Bone marrow (tissue), 2 donors: ENCODE measurements around the gene KAZN.

Experiments
- DNase-seq, 2 donors: peaks; one replicate each; lab custom pipeline; 2025; lab: John Stamatoyannopoulos, UW

KAZN gene

DNA sequence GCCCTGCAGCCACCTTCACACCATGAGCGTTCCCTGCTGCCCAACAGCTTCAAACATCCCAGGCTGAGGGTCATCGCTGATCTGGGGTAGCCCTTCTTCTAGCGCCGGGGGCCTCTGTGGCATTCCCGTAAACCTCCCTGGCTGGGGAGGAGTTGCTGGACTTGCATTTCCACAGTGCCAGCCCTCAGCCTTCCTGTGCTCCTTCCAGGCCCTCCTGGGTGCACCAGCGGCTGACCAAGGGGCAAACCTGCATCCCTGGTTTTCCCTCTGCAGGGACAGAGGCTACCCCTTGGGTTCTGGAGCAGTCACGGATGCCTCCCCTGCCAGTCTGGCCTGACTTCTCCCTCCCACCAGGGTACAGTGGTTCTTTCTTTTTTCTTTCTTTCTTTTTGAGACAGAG lies 336.4 kb downstream of the KAZN start:
- no peak for DNase-seq

DNA sequence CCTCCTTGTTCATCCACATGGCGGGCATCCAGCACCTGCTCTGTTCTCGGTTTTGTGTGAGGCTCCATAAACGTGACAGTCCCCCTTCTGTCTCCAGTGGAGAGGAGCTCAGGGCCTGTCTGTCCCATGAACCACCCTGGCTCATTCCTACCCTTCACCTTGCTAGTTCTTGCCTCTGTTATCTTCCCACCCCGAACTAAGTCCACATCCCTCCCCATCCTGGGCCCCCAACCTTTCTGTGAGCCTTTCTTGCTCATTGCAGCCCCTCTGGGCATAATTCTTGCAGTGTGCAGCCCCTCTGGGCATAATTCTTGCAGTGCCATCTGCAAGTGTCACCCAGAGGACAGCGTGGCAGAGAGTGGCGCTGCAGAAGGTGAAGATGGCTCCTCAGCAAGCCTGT lies 338.3 kb downstream of the KAZN start:
- DNase-seq, result no peak

DNA sequence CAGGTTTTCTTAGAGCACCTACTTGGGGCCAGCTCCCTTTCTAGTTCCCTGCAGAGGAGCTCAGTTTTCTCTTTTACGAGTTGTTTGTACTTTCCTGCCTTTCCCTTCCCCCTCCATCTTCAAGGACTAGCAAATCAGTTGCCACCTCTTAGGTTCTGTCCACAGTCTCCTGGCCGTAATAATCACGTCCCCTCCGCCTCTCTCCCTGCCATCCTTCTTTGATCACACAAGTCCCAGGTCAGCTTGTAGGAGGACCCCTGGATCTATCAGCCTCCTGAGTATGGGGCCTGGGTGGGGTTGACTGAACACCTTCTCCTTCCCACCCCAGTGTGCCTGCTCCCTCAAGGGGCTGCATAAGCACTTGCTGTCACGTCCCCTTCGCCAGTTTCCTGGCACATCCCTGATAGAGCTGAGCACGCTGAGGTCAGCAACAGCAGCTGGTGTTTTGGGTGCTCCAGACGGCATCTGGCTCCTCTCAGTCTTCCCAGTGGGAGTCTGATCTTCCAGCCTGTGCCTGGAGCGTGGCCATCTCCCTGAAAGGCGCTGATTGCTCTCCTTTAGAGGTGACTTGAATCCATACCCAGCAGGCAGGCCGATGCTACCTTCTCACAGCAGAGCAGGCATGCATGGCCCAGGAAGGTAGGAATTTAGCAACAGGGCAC lies 338.9 kb downstream of the KAZN start:
- no peak for DNase-seq

DNA sequence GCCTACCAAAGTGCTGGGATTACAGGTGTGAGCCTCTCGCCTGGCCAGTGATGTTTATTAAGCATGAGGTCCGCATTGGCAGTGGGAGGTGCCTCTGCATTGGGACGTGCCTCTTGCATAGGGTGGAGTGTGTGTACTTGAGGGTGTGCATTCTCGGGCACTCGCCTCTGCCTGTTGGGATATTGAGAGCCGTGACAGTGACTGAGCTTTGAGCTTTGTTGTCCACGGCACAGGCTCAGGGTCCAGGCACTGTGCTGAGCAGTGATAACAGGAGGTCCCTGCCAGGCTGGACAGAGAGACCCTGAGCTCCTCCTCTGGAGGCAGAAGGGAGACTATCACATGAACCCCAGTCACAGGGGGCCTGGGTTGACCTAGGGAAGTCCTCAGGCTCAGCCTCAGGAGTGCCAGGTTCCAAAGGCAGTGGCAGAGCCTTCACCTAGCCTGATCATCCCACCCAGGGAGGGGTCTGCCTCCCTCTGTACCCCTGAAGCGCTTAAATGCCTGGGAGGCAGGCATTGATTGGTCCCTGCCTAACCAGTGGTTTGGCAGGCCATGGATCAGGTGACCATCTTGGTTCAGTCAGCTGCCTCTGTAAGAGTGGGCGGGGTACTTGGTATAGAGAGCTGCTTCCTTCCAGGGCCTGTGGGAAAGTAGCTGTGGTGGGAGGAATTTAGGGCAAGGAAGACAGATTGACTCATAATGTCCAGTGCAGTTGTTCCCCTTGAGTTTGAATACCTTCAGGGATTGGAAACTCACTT lies 341.2 kb downstream of the KAZN start:
- DNase-seq, result no peak

DNA sequence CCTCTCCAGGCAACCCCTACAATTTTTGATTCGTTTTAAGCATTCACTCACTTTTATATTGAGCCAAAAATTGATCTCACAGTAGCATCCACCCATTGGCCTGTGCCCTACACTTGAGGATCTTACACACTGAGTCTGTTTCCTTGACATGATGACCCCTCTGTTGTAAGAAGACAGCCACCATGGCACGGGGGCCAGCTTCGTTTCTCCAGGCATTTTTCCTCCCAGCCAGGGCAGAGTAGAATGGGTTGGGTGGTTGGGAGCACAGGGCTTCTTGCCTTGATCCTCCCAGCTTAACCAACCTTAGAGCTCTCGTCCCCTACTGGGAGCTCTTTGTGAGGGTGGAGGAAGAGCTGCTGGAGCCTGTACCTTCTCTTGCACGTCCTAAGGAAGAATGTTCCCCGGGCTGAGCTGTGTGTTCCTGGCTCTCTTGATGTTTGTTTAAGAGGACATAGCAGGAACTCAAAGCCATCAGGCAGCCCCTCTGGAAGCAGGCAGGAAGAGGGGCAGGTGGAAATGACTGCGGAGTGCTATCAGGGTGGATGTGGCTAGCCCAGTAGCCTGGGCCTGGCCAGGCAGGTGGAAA lies 341.9 kb downstream of the KAZN start:
- DNase-seq, result no peak

DNA sequence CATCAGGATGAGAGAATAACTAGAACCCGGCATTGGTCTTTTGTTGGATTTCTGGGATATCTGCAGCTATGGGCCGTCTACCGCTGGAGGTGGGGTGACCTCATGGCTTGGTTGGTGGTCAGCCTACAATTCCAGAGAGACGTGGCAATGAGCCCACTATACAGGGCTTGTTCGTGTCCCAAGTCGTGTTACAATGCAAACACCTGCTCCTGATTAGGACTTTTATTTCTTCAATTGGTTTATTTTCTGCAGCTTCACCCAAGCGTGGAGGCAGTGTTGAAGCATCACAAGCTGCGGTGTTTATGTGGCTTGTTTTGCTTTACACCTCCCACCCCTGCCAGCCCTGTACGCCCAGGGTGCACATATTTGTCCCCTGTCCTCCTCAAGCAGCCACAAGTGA lies 343.4 kb downstream of the KAZN start:
- no peak for DNase-seq

DNA sequence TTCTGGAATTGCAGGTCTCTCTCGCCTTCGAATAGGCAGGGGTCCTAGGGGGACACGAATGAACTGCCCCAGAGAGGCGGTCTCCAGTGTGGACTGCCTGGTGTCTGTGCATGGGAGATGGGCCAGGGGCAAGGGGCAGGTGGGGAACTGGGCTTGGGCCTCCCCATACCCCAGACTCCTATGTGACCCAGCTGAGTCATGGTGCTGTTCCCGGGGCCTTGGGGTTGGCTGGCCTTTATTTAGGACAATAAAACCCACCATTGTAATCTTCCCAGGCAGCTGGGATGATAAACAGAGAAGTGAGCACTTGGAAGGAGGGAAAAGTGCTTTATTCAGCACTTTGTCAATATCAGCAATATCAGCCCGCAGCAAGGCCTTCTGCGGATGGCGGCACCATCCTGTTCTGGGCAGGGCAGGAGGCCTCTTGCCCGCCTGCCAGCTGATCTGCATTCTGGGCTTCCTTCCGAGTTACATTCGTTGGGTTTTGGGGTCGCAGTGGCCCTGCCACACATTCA lies 346.0 kb downstream of the KAZN start:
- no peak for DNase-seq

DNA sequence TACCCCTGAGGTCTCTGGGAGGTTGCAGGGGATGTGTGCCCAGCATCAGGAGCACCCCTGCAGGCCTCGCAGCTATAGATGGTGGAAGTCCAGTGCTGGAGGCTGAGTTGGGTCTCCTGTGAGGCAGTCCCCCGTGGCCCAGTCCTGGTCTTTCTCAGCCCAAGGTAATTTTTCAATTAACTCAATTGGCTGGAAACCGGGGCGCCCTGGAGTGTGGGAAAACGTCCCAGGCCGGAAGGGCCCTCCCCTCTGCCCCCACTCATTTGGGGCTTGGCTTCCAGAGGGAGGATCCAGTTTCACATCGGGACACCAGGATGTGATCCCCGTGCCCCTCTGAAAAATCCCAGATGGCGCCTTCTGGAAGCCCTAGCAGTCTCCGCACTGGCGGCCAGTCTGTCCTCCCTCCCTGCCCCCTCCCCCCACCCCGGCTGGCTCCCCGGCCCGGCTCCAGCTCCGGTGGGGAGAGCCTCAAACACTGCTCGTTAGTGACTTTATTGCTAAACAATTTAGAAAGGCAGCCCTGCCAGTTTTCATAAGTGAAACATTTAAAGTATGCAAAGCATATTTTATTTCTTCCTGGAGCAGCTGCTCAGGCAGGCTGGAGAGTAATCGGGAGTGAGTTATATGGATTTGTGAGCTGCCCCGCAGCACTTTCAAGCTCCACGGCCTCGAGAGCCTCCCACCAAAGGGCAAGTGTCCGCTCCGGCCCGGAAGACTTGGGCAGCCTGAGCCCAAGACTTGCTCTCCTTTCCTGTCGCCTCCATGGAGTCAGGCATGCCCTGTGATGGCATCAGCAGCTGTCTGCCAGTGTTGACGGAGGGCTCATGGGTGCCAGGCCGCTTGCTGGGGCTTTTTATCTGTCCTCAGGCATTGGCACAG lies 346.9 kb downstream of the KAZN start:
- DNase-seq, result no peak

DNA sequence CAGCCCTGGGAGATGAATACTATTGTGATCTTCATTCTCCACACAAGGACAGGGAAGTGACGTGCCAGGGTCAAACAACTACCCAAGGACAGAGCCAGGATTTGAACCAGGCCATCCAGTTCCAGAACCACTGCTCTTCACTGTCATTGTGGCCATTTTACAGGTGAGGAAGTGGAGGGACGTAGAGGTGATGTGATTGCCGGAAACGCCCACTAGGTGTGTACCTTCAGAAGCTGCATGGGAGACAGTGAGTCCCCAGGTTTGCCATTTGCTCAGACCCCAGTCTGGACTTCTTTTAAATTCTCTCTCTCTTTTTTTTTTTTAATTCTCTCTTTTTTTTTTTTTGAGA lies 347.5 kb downstream of the KAZN start:
- DNase-seq, result no peak

DNA sequence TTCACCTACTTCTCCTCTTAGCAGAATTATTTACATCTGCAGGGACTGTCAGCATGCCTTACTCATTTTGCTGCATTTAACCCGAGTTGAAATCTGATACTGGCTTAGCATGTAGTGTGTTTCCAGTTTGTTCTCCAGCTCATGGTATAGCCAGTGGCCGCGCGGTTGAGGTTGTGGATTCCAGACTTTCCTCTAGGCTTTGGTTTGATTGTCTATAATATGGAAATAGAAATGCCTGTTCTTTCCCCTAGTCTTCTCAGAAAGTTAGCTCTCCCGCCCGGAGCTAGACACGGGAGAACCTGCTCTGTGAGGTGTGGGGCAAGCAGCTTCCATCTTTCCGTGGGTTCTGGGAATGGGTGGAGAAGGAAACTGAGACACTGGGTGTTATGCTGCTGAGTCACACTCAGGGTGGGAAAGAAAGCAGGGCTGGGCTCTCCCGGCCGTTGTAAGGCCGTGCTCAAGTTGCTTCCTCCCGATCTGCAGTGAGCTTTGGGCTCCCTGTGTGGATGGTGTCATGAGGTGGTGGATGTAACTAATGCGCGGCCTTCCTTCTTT lies 348.3 kb downstream of the KAZN start:
- DNase-seq, result no peak

DNA sequence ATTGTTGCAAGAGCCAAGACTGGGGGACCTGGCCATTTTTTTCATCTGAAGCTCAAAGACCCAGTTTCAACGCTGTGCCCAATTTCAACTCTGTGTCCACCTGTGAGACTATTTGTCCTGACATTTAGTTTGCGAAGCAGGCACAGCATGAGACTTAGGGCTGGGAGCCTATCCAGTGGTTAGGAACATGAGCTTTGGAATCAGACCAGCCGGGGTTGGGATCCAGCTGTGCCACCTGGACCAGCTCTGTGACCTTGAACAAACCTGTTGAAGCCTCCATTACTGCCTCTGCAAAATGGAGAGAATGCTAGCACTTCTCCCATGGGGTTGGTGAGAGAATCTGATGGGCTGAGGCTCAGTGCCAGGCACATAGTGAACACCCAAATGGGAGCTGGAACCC lies 348.9 kb downstream of the KAZN start:
- DNase-seq, result no peak

DNA sequence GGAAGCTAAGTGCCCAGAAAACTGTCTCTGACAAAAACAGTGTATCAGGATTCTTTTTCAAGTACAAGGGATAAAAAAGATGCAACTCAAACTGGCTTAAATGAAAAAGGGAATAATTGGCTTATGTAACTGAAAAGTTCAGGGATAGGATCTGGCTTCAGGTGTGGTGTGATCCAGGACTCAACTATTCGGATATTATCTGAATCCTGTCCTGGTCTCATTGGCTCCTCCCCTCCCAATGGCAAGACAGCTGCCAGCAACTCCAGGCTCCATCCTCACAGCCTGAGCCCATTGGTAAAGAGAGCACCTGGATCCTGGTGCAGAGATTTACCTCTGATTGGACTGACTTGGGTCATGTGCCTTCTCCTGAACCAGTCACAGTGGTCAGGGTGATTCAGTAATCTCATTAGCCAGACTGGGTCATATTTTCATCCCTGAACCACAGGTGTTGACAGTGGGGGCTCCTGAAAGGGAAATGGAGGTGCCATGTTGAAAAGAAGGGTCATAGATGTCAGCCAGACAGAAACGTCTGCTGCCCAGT lies 349.7 kb downstream of the KAZN start:
- DNase-seq, result no peak

DNA sequence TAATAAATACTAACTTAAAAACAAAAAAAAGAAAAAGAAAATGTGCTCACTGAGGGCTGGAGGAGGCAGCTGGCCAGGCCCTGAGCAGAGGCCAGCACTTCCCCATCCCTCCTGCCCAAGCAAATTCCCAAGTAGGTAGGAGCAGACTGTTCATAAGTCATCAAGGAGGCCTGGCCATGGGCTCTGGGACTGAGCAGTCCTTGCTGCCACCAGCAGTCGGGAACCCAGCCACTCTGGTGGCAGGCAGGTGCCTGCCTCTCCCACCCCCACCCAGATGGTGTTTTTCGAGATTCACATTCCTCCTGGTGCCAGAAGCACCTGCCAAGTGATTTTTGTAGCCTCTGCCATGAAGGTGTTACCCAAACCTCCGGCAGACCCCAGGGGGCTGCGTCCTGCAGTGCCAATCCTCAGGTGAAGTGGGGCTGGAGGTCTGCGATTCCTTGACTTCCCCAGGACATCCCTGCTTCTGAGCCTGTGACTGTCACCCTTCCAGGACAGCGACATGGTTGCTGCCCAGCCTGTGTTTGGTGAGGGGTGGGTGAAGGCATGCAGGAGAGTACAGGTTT lies 350.9 kb downstream of the KAZN start:
- DNase-seq, result no peak

DNA sequence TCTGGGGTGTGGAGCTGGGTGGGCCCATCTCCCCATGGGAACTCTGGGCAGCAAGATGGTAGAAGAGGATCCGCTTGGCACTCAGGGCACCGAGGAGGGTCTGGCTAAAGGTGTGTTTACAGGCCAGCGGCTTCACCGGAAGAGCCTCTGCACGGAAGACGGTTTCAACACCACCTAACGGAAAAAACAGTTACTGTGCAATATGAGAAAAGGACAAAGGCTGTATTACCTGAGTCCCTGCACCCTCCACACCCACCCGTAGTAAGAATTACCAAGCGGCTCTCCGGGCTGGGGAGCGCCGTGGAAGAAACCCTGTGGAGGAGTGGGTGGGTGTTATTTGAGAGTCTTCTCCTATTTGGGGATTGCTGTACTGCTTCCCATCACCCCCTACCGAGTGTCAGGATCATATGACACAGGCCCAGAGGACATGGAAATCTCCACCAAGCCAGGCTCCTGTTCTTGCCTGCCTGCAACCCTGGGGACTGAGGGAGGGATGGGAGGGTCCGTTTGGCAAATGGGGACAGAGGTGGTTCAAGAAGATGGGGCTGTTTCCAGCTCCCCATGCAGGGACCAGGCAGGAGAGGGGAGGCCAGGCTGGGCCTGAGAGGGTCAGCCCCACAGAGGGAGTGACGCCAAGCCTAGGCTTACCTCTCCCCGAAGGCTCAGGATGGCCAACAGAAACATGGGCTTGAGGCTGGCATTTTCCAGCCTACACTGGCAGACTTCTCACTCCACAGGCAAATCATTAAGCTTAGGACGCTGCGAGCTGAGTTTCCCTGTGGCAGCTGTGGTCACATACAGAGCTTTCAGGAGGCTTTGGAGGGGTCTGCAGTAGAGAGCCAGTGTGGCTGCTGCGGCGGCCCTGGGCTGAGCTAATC lies 351.6 kb downstream of the KAZN start:
- DNase-seq, result no peak

DNA sequence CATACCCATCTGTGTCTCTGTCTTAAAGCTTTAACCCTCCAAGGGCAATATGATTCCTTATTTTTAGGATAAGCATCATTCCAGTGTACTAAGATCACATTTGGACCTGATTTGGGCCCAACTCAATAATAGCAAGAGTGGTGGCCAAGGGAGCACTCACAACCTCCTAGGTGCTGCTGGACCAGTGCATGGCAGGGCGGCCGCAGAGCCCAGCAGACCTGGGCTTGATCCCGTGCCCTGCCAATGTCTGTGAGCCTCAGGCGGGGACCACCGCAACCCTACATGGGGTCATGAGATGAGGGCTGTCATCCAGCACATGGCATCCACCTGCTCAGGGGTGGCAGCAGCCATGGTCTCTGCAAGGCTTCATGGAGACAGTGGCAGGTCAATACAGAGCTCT lies 353.3 kb downstream of the KAZN start:
- no peak for DNase-seq

DNA sequence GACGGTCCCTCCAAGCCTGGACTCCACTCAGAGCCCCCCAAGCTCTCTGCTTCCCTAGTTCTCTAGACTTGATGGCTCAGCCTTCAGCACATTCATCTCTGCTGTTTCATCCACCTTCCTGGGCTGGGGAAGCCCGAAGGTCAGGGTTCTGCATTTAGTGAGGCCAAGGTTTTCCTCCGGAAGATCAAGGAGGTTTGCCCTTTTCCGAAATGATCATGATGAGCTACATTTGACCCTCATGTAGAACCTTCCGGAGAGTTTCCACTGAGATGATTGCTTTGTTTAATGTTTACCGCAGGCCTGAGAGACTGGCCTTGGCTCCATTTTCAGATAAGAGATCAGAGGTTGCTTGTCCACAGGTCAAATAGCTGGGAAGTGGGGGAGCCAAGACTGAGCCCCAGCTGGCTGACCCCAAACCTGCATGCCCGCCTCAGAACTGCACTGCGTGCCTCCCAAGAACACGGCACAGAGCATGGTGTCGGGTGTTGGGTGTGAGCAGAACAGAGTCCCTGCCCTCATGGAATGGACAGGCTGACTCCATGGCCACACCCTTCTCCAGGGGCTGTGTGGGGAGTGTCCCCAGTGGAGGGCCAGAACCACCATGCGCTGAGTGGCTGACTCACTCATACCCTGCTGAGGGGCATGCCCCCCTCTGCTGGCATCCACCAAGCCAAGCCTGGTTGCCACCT lies 354.3 kb downstream of the KAZN start:
- DNase-seq, result no peak

DNA sequence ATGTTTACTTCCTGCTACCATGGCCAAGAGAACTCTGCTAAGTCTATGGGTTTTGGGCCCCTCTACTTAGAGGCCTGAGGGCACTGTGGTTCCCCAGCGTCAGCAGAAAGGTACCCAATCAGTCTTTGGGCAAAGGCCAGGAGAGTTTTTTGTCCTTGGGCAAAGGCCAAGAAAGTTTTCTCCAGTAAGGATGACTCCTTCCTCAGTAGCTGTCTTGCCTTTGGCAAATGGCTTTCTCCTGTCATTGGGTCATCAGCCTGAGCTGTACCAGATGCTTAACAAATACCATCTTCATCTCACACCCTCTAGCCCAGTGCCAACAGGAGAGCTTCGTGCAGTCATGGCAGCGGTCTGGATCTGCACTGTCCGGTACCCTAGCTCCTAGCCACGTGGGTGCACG lies 355.7 kb downstream of the KAZN start:
- no peak for DNase-seq

DNA sequence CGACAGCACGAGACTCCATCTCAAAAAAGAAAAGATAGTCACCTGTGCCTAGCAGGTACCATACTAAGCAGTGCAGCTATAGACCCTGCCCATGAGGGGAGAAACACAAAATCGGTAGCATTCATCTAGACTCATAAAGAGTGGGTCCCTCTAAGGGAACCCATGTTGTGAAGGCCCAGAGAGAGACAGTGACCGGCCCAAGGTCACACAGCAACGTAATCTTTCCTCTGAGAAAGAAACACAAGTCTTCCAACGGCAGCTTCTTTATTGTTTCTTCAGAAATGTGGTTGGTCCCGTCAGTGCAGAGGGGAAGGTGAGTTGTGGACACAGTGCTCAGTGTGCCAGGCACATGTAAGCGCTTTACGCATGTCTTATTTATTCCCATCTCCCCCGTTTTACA lies 356.4 kb downstream of the KAZN start:
- no peak for DNase-seq

DNA sequence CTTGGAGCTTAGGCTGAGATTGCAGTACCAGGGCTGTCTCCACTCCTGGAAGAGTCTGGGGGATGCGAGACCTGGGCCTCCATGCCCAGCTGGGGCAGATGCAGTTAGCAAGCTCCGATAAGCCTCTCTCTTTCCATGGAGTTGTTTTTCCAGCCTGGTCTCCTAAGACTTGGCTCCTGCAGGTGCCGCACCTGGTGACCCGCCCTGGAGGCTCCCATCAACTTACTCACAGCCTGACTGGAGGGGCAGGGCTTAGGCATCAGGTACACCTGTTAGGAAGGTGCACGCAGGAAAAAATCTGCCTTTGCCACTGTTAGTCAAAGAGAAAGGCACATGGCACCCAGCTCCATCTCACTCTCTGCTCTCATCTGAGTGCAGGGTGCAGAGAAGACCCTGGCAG lies 356.9 kb downstream of the KAZN start:
- DNase-seq, result no peak

DNA sequence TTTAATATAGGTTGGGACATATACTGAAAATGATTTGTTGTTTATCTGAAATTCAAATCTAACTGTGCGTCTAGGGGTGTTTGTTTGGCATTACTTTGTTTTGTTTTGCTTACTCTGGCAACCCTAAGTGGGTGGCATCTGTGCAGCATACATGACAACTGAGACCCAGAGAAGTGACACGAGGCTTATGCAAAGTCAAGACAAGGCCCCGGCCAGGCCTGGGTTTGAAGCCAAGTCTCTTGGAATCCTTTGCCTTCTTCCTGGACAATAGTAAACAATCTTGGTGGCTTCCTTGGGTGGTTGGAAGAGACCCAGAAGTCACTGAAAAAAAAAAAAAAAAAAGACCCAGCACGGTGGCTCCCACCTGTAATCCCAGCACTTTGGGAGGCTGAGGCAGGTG lies 357.5 kb downstream of the KAZN start:
- DNase-seq, result no peak
